Measurements from ENCODE around the gene VSIG10L. TPM values are rescaled to one million over a fixed set of nuclear protein-coding genes. Genes with fewer than 3 reads are reported as not detected.

The VSIG10L gene
- total and polyA plus RNA-seq, 4 donors, result 2.6 to 12.7 (median 8.4) TPM

Other genes with a start within 250 kb of the VSIG10L start
- gene CTU1, start 233.7 kb downstream of the VSIG10L start, total RNA-seq, result 1 to 10 TPM; 1.8 to 5.3 TPM
- gene CTU1, start 233.7 kb downstream of the VSIG10L start, polyA plus RNA-seq (ENCODE audit: insufficient read length in 2 of 2), result 1 to 10 TPM; 4.8 to 6.4 TPM
- gene SIGLEC9, start 217.2 kb downstream of the VSIG10L start, total RNA-seq, result 1 to 10 TPM; 1.2 to 2.0 TPM
- 1 to 10 TPM; 1.4 to 2.2 TPM for gene SIGLEC9, start 217.2 kb downstream of the VSIG10L start, polyA plus RNA-seq (ENCODE audit: insufficient read length in 2 of 2)
- gene SIGLEC7, start 199.8 kb downstream of the VSIG10L start, total RNA-seq, result 1 to 10 TPM in 1 of 2 donors, under 1 TPM in 1; 0.94 to 2.0 TPM
- gene SIGLEC7, start 199.8 kb downstream of the VSIG10L start, polyA plus RNA-seq (ENCODE audit: insufficient read length in 2 of 2), result 1 to 10 TPM in 1 of 2 donors, under 1 TPM in 1; 0.60 to 1.5 TPM
- 1 to 10 TPM; 3.0 to 3.9 TPM for gene CD33, start 117.1 kb downstream of the VSIG10L start, total RNA-seq
- 1 to 10 TPM; 2.9 TPM for gene CD33, start 117.1 kb downstream of the VSIG10L start, polyA plus RNA-seq (ENCODE audit: insufficient read length in 2 of 2)
- gene SIGLECL1, start 91.1 kb downstream of the VSIG10L start, total RNA-seq, result not detected
- gene SIGLECL1, start 91.1 kb downstream of the VSIG10L start, polyA plus RNA-seq (ENCODE audit: insufficient read length in 2 of 2), result not detected
- gene IGLON5, start 30.5 kb downstream of the VSIG10L start, total RNA-seq, result 10 to 100 TPM; 12.1 to 15.3 TPM
- gene IGLON5, start 30.5 kb downstream of the VSIG10L start, polyA plus RNA-seq (ENCODE audit: insufficient read length in 2 of 2), result 100 to 1,000 TPM; 154 to 160 TPM
- gene ETFB, start 24.2 kb upstream of the VSIG10L start, total RNA-seq, result 100 to 1,000 TPM in 1 of 2 donors, 10 to 100 TPM in 1; 40.2 to 196 TPM
- gene ETFB, start 24.2 kb upstream of the VSIG10L start, polyA plus RNA-seq (ENCODE audit: insufficient read length in 2 of 2), result 100 to 1,000 TPM in 1 of 2 donors, 10 to 100 TPM in 1; 87.4 to 107 TPM
- 1 to 10 TPM in 1 of 2 donors, not detected in 1; 7.9 TPM for gene CLDND2, start 26.9 kb upstream of the VSIG10L start, total RNA-seq
- 1 to 10 TPM; 5.9 to 7.6 TPM for gene CLDND2, start 26.9 kb upstream of the VSIG10L start, polyA plus RNA-seq (ENCODE audit: insufficient read length in 2 of 2)
- 1 to 10 TPM in 1 of 2 donors, under 1 TPM in 1; 0.44 to 6.0 TPM for gene NKG7, start 30.5 kb upstream of the VSIG10L start, total RNA-seq
- under 1 TPM in 1 of 2 donors, not detected in 1; 0.69 TPM for gene NKG7, start 30.5 kb upstream of the VSIG10L start, polyA plus RNA-seq (ENCODE audit: insufficient read length in 2 of 2)
- not detected for gene LIM2, start 45.8 kb upstream of the VSIG10L start, total RNA-seq
- gene LIM2, start 45.8 kb upstream of the VSIG10L start, polyA plus RNA-seq (ENCODE audit: insufficient read length in 2 of 2), result not detected
- gene C19orf84, start 48.5 kb upstream of the VSIG10L start, total RNA-seq, result not detected
- not detected for gene C19orf84, start 48.5 kb upstream of the VSIG10L start, polyA plus RNA-seq (ENCODE audit: insufficient read length in 2 of 2)
- 1 to 10 TPM; 3.1 to 3.7 TPM for gene SIGLEC10, start 75.5 kb upstream of the VSIG10L start, total RNA-seq
- gene SIGLEC10, start 75.5 kb upstream of the VSIG10L start, polyA plus RNA-seq (ENCODE audit: insufficient read length in 2 of 2), result 1 to 10 TPM; 6.6 to 7.1 TPM
- gene SIGLEC8, start 116.3 kb upstream of the VSIG10L start, total RNA-seq, result 1 to 10 TPM; 2.0 to 3.6 TPM
- gene SIGLEC8, start 116.3 kb upstream of the VSIG10L start, polyA plus RNA-seq (ENCODE audit: insufficient read length in 2 of 2), result 1 to 10 TPM; 3.8 to 4.7 TPM
- gene CEACAM18, start 136.4 kb upstream of the VSIG10L start, total RNA-seq, result not detected
- gene CEACAM18, start 136.4 kb upstream of the VSIG10L start, polyA plus RNA-seq (ENCODE audit: insufficient read length in 2 of 2), result not detected
- under 1 TPM in 1 of 2 donors, not detected in 1; 0.06 TPM for gene SIGLEC12, start 159.7 kb upstream of the VSIG10L start, total RNA-seq
- gene SIGLEC12, start 159.7 kb upstream of the VSIG10L start, polyA plus RNA-seq (ENCODE audit: insufficient read length in 2 of 2), result not detected
- gene SIGLEC6, start 189.5 kb upstream of the VSIG10L start, total RNA-seq, result under 1 TPM in 1 of 2 donors, not detected in 1; 0.11 TPM
- gene SIGLEC6, start 189.5 kb upstream of the VSIG10L start, polyA plus RNA-seq (ENCODE audit: insufficient read length in 2 of 2), result not detected
- 10 to 100 TPM in 1 of 2 donors, 1 to 10 TPM in 1; 8.5 to 12.4 TPM for gene ZNF175, start 229.1 kb upstream of the VSIG10L start, total RNA-seq
- gene ZNF175, start 229.1 kb upstream of the VSIG10L start, polyA plus RNA-seq (ENCODE audit: insufficient read length in 2 of 2), result 10 to 100 TPM; 12.4 to 17.8 TPM

Data from spinal cord (tissue), 4 donors.